ENCODE results near the gene VPS16.

VPS16 gene

GRCh38 chr20:2900845-2901592, 60.5 kb downstream of the VPS16 start:
- H3K4me3 ChIP-seq (ENCODE audit: low read depth, low read length) = no peak overlapping the region
- TF ChIP-seq CTCF (IDR thresholded peaks at IDR 0.05; ENCODE audit: borderline replicate concordance, insufficient read depth, low read depth, low read length) = no peak

GRCh38 chr20:2902291-2902690, 61.7 kb downstream of the VPS16 start:
- TF ChIP-seq CTCF (IDR thresholded peaks at IDR 0.05; ENCODE audit: borderline replicate concordance, insufficient read depth, low read depth, low read length) = no peak
- no peak overlapping the region for H3K4me3 ChIP-seq (ENCODE audit: low read depth, low read length)

- TF ChIP-seq CTCF (IDR thresholded peaks at IDR 0.05; ENCODE audit: borderline replicate concordance, insufficient read depth, low read depth, low read length) = no peak
Measured at GRCh38 chr20:2902818-2903217, 62.3 kb downstream of the VPS16 start.

GRCh38 chr20:2903686-2904085, 63.1 kb downstream of the VPS16 start:
- TF ChIP-seq CTCF (IDR thresholded peaks at IDR 0.05; ENCODE audit: borderline replicate concordance, insufficient read depth, low read depth, low read length) = no peak
- H3K4me3 ChIP-seq (ENCODE audit: low read depth, low read length) = no peak overlapping the region

More at GRCh38 chr20:2902818-2903217, 62.3 kb downstream of the VPS16 start:
- no peak overlapping the region for H3K4me3 ChIP-seq (ENCODE audit: low read depth, low read length)

GRCh38 chr20:2907519-2907918, 67.0 kb downstream of the VPS16 start:
- no peak overlapping the region for H3K4me3 ChIP-seq (ENCODE audit: low read depth, low read length)
- TF ChIP-seq CTCF (IDR thresholded peaks at IDR 0.05; ENCODE audit: borderline replicate concordance, insufficient read depth, low read depth, low read length) = no peak

GRCh38 chr20:2909953-2910352, 69.4 kb downstream of the VPS16 start:
- TF ChIP-seq CTCF (IDR thresholded peaks at IDR 0.05; ENCODE audit: borderline replicate concordance, insufficient read depth, low read depth, low read length) = no peak
- H3K4me3 ChIP-seq (ENCODE audit: low read depth, low read length) = no peak overlapping the region

- H3K4me3 ChIP-seq (ENCODE audit: low read depth, low read length) = no peak overlapping the region
- TF ChIP-seq CTCF (IDR thresholded peaks at IDR 0.05; ENCODE audit: borderline replicate concordance, insufficient read depth, low read depth, low read length) = no peak
Measured at GRCh38 chr20:2911200-2911599, 70.7 kb downstream of the VPS16 start.

All from GM12875 (cell line).